EL (cell line): Measurements from ENCODE around the gene VOPP1.

Experiments used
- DNase-seq: peaks from one replicate; pipeline ENCODE4 v3.0.0-alpha.2; 2016

Gene VOPP1

GRCh38 chr7:55463686-55464262 is 108.5 kb downstream of the VOPP1 start:
- no peak for DNase-seq

GRCh38 chr7:55458351-55458750 is 114.0 kb downstream of the VOPP1 start:
- DNase-seq: no peak

- no peak for DNase-seq
These were observed 114.5 kb downstream of the VOPP1 start for GRCh38 chr7:55457801-55458200.

GRCh38 chr7:55452971-55453370 is 119.3 kb downstream of the VOPP1 start:
- no peak for DNase-seq

GRCh38 chr7:55449992-55450535 is 122.2 kb downstream of the VOPP1 start:
- no peak for DNase-seq

- no peak for DNase-seq
These were observed 122.9 kb downstream of the VOPP1 start for GRCh38 chr7:55449205-55449991.

DNA sequence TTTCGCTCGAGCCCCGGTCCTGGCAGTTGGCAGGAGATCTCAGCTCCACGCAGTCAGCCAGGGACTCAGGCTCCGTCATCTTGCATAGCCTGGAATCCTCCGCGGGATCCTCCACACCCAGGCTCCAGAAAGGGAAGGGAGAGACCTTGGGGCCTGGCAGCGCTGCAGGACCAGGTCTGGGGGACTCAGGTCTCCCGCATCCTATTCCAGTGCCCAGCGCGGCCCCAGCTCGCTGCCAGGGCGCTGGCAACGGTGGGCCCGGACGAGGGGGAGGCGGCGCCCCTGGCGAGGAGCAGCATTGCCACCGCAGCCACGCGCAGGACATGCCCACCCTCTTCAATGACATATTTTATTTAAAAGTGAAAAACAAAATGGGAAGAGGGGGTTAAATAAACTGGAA is 123.8 kb downstream of the VOPP1 start:
- DNase-seq: no peak

DNA sequence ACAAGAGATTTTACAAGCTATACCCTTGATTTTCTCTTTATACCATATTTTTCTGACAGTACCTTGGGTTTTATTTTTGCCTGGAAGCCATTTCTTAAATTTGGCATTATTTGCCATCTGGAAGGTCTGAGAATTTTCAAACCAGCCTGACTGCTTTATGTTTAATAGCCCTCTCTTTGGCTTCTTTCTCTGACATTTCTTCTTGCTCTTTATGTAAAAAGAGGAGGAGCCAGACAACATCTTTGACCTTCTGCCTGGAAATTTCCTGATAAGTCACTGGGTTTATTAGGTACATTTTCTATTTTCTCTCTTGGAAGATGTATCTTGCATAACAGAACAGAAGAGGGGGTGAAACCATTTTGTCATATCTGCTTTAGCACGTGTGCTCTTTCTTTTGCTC is 127.5 kb downstream of the VOPP1 start:
- DNase-seq: no peak

DNA sequence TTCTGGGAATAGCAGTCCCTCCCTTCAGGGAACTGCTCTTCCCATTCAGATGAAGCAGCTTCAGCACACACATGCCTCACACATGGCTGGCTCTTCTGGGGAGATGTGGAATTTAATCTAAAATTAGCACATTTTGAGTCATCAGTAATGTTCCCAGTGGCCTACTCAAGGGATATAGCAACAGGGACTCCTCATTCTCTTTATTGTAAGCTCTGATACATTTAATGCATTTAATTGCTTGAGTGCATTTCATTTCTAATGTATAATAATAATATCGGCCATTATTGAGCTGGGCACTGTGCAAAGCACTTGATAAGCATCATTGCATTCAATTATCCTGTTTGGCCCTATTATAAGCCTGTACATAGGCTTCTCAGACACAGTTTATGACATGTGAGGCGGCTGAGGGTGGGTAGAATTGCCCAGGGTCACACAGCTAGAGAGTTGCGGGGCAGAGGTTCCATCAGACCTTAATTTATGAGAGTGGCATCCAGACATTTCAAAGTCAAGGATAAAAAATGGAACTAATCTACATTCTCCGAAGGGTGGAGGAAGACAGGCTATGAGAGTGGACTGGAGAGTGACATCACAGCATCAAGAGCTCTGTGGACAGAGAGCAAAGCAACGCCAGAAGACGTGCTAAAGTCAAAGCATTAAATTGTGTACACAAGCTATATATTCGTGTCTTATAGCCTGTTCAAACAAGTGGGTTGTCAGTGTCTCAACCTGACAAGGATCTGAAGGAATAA is 130.4 kb downstream of the VOPP1 start:
- peak; percentile 83 for DNase-seq

GRCh38 chr7:55441002-55441401 is 131.3 kb downstream of the VOPP1 start:
- DNase-seq: no peak

DNA sequence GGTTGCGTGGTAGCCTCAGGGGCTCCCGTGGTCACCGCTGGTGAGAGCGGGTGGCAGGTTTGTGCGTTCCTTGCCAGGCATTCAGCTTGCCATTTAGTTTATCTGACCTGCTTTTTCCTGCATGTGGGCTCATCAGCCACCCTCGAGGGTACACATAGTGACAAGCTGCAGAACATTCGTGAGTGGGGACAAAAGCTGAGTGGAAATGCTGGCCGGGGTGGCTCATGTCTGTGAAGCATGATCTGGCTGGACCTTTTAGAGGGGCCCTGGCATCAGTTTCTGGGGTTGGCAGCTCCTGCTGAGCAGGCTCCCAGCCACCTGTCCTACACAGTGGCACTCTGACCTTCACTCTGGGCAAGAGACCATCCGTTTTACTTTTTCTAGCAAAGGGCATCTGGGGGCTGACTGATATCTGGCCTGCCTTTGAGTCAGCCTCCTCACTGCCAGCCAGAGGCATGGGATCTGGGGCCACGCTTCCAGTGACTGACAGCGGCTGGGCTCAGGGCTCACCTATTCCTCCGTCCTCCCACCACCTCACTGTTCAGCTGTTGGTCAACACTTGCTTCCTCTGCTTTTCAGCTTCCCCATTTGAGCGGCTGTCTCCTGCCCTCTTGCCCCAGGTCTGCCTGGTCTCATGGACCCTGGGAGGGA is 132.1 kb downstream of the VOPP1 start:
- DNase-seq: no peak

DNA sequence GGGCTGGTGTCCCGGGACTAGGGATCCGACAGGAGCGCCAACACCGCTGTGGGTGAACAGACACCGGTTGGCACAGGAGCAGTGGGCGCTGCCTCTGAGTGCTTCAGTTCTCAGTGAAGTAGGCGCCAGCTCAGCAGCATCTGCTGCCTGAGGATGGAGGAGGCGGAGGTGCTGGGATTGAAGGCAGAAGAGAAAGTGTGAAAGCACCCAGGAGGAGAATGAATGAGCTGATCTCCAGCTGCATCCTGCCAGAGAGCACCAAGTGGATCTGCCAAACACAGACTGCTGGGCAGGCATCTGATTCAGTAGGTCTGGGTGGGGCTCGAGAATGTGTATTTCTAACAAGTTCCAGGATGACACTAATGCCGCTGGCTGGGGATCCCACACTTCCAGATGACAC is 132.7 kb downstream of the VOPP1 start:
- peak; percentile 30 for DNase-seq

DNA sequence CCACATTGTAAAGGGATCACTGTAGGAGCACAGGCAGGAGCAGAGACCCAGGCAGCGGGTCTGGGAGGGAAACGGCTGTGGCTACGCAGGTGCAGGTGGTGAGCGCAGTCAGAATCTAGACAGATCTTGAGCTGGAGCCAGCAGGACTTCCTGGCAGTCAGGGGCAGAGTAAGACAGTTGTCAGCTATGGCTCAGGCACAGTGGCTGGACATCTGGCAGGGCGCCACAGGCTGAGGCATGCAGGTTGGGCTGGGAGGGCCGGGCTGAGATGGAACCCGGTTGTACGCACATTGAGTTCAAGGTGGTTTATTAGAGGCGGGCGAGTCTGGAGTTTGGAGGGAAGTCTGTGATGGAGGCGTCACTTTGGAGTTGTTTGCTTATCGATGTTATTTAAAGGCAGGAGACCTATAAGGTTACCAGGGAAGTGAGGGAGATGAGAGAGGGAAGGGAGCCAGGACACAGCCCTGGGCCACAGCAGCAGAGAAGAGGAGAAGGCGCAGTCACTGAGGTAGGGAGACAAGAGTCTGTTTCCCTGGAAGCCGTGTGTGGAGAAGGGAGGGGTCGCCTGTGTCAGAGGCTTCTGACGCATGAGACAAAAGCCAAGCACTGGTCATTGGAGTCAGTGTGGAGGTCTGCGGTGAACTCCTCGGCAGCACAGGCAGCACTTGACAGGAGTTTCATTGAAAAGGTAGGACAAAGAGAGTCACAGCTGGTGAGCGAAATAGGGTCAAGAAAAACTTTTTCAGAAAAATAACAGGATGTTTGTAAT is 133.4 kb downstream of the VOPP1 start:
- DNase-seq: no peak

GRCh38 chr7:55438085-55438756 is 134.1 kb downstream of the VOPP1 start:
- DNase-seq: no peak

- DNase-seq: no peak
These were observed 134.9 kb downstream of the VOPP1 start for GRCh38 chr7:55437375-55437774.

GRCh38 chr7:55436457-55436856 is 135.8 kb downstream of the VOPP1 start:
- DNase-seq: no peak

DNA sequence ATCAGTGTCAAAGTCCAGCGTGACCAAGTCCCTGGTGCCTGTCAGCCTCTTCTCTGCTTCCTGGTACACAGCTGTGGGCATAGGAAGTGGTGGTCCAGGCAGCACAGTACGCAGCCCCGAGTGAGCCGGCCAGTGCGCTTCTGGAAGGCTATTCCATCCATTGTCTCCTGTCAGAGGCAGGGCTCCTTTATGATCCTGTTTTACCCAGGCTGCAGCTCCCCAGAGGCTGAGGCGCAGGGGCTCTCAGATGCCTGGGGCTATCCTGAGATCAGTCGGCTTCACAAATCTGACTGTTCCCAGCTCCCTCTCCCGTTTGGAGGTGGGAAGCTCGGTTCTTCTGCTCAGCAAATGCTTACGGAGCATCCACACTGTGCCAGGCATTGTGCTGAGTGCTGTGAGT is 136.8 kb downstream of the VOPP1 start:
- DNase-seq: no peak

DNA sequence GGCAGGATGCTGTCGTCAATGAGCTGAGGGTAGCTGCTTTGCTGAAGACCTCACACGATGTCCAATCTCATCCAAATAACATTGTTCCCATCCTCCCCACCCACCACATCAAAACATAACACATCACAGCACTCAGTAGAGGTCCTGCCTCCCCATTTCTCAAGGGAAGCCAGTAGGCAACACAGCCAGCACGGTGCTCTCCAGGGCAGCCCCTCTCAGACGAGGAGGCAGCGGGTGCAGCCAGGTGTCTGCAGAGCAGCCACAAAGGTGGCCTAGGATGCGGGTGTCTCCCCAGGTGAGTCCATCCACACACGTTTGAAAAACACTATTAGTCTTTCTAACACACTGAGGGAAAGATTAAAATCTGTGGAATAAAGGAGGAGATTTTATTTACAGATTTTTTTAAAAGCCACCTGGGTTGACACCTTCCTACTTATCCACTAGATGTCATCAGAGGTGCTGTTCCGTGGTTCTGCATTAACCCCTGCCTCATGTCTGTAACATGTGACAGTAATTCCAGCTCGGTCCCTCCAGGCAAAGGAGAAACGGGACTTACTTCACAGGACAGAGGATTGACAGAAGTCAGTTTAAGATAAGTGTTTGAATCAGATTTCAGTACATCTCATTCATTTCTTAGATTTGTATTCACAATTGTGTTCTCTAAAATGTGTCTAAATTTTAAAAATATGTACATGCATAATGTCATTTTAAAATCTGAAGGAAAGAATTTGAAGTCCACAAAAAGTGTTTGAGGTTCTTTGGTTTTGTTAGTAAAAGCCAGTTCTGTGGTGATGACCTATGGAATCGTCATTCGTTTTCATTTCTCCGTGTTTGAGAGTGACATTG is 139.1 kb downstream of the VOPP1 start:
- peak; percentile 45 for DNase-seq

GRCh38 chr7:55432506-55432905 is 139.8 kb downstream of the VOPP1 start:
- no peak for DNase-seq

GRCh38 chr7:55431898-55432297 is 140.4 kb downstream of the VOPP1 start:
- DNase-seq: no peak
